ENCODE data around the gene RAD51B.
A peak's percentile ranks its signal among the peaks of the same experiment; 100 is the strongest.

Gene RAD51B

DNA sequence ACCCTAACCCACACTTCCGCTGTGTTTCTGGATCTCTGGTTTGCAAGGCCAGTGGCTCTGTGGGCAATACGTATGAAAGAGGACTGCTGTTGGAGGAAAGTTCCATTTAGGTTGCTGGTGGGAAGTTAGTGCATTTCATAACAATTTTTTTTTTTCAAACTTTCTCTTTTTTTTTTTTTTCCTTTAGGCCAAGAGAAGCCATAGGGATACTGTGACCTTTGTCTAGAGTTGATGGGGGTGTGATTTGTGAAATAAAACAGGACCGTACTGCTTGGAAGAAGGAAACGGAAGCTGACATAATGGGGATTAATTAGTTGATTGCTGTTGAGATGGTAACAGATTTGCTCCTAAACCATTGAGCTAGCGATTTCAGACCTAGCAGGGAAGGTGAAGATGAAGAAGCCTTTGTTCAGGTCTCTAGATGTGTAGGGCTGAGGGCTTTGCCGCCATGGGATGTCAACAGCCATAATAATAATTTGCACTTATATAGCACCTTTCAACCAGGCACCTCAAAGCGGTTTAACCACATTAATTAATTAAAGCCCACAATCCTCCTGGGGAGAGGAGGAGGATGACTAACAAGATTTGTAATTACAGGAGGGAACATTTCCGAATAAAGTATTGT, 658.0 kb downstream of the RAD51B start:
- no peaks in the 10 kb centered on the region for H3K36me3 ChIP-seq (ENCODE audit: low read depth)
- TF ChIP-seq, protein P1, sequence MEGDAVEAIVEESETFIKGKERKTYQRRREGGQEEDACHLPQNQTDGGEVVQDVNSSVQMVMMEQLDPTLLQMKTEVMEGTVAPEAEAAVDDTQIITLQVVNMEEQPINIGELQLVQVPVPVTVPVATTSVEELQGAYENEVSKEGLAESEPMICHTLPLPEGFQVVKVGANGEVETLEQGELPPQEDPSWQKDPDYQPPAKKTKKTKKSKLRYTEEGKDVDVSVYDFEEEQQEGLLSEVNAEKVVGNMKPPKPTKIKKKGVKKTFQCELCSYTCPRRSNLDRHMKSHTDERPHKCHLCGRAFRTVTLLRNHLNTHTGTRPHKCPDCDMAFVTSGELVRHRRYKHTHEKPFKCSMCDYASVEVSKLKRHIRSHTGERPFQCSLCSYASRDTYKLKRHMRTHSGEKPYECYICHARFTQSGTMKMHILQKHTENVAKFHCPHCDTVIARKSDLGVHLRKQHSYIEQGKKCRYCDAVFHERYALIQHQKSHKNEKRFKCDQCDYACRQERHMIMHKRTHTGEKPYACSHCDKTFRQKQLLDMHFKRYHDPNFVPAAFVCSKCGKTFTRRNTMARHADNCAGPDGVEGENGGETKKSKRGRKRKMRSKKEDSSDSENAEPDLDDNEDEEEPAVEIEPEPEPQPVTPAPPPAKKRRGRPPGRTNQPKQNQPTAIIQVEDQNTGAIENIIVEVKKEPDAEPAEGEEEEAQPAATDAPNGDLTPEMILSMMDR (IDR thresholded peaks at IDR 0.05; ENCODE audit: poor library complexity, severe bottlenecking) = no peak
- H3K4me1 ChIP-seq (ENCODE audit: insufficient read depth, poor library complexity, severe bottlenecking) = peaks cover 37% of the 10 kb centered on the region
- DNase-seq (ENCODE audit: low spot score) = no peak
- H3K4me3 ChIP-seq (ENCODE audit: severe bottlenecking) = no peak overlapping the region
- no peaks in the 10 kb centered on the region for H3K9me3 ChIP-seq (ENCODE audit: severe bottlenecking)
- ATAC-seq (ENCODE audit: low read depth) = no peak
- no peaks in the 10 kb centered on the region for H3K27me3 ChIP-seq (ENCODE audit: insufficient read depth, poor library complexity, severe bottlenecking)
- peak overlapping the region; percentile 99 for H3K27ac ChIP-seq (ENCODE audit: poor library complexity, severe bottlenecking)

DNA sequence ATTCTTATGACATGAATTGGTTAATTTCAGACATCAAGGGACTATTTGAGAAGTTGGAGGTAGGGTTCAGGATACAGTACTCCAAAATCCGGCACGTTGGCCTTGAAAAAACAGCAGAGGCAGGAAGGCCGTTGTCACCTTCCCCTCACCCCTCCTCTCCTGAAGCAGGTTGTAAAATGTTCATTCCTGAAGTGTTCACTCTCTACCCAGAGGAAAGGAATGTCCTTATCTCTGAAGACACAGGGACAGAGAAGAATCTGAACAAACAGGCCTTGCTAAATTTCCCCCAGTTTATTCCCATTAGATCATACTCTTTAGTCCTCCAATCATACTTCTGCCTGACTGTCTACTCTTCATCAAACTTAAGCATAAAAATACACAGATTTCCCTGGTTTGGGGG, 659.7 kb downstream of the RAD51B start:
- Histone ChIP-seq H3K27me3 (ENCODE audit: insufficient read depth, poor library complexity, severe bottlenecking) (no peaks in the 10 kb centered on the region), H3K36me3 (ENCODE audit: low read depth) (no peaks in the 10 kb centered on the region), H3K4me1 (ENCODE audit: insufficient read depth, poor library complexity, severe bottlenecking) (peaks cover 36% of the 10 kb centered on the region), H3K9me3 (ENCODE audit: severe bottlenecking) (no peaks in the 10 kb centered on the region), H3K27ac (ENCODE audit: poor library complexity, severe bottlenecking) (peak overlapping the region; percentile 99), H3K4me3 (ENCODE audit: severe bottlenecking) (no peak overlapping the region)
- ATAC-seq (ENCODE audit: low read depth) (0 out of 3 replicates have a peak, but pooled peaks have one; percentile 2), DNase-seq (ENCODE audit: low spot score) (no peak)
- TF ChIP-seq, protein P1 (IDR thresholded peaks at IDR 0.05; ENCODE audit: poor library complexity, severe bottlenecking) = no peak

DNA sequence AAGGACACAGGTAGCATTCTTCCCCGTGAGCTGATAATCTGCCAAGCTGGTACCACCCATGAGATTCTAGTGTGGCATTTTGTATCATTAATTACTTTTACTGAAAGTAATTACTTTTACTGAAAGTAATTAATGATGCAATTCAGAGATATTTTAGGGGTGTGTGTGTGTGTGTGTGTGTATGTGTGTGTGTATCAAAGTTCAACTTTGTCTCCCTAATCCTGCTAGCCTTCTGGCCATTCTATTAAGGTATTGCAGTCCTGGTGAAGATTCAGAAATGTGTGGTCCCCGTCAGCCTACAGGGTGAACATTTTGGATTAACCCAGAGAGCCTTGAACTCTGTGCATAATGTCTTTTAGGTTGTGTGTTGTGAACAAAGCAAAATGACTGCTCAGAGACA, 662.4 kb downstream of the RAD51B start:
- H3K4me3 ChIP-seq (ENCODE audit: severe bottlenecking) = no peak overlapping the region
- H3K36me3 ChIP-seq (ENCODE audit: low read depth) = no peaks in the 10 kb centered on the region
- ATAC-seq (ENCODE audit: low read depth) (no peak), DNase-seq (ENCODE audit: low spot score) (no peak)
- H3K27ac ChIP-seq (ENCODE audit: poor library complexity, severe bottlenecking) = no peak overlapping the region
- TF ChIP-seq, protein P1 (IDR thresholded peaks at IDR 0.05; ENCODE audit: poor library complexity, severe bottlenecking) = no peak
- no peaks in the 10 kb centered on the region for H3K9me3 ChIP-seq (ENCODE audit: severe bottlenecking)
- H3K4me1 ChIP-seq (ENCODE audit: insufficient read depth, poor library complexity, severe bottlenecking) = peaks cover 20% of the 10 kb centered on the region
- H3K27me3 ChIP-seq (ENCODE audit: insufficient read depth, poor library complexity, severe bottlenecking) = no peaks in the 10 kb centered on the region

DNA sequence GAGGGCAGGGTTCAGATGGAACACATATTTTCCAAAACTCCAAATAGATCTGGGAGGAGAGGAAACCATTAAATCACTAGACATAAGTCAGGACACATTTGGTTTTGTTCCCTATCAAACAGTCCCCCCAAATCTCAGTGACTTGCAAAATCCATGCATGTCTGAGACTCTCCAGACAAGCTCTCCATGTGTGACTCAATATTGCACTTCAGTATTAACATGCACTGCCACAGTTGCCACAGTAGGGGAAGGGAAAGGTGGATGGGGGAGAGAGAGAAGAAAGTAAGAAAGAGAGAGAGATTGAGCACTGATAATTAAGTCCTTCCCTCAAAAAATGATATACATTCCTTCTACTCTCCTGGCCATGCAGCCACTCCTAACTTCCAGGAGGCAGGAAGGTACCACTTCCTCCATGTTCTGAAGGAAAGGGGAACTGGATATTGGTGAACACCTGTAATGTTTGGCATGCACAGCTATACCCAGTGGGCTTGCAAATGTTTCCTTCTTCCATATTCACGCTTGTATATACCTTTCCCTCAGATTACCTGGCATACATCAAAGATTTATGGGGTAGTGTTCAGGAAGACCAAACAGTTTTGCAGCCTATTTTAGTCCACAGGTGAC, 663.3 kb downstream of the RAD51B start:
- DNase-seq (ENCODE audit: low spot score) (no peak), ATAC-seq (ENCODE audit: low read depth) (no peak)
- H3K36me3 ChIP-seq (ENCODE audit: low read depth) = no peaks in the 10 kb centered on the region
- H3K27me3 ChIP-seq (ENCODE audit: insufficient read depth, poor library complexity, severe bottlenecking) = no peaks in the 10 kb centered on the region
- peaks cover 18% of the 10 kb centered on the region for H3K4me1 ChIP-seq (ENCODE audit: insufficient read depth, poor library complexity, severe bottlenecking)
- TF ChIP-seq, protein P1 (IDR thresholded peaks at IDR 0.05; ENCODE audit: poor library complexity, severe bottlenecking) = no peak
- H3K4me3 ChIP-seq (ENCODE audit: severe bottlenecking) = no peak overlapping the region
- no peak overlapping the region for H3K27ac ChIP-seq (ENCODE audit: poor library complexity, severe bottlenecking)
- no peaks in the 10 kb centered on the region for H3K9me3 ChIP-seq (ENCODE audit: severe bottlenecking)

Data from RWPE2 (cell line).